Measurements from ENCODE around the gene DNAJB11.

GRCh38 chr3:186593862-186594261, 23.3 kb downstream of the DNAJB11 start:
- no peak for TF ChIP-seq CTCF (IDR thresholded peaks at IDR 0.05; ENCODE audit: insufficient read depth, low read length, poor library complexity, severe bottlenecking)
- TF ChIP-seq EZH2phosphoT487 (conservative IDR thresholded peaks at IDR 0.05; ENCODE audit: low read length): no peak

Data from SU-DHL-6 (cell line).